HG02678 (cell line): ENCODE measurements around the gene SORCS2.

ENCODE experiments used
- ATAC-seq: cut with Tn5 transposase; IDR thresholded peaks from one replicate; pipeline ENCODE4 v1.9.1; 2021; ENCODE audit warnings: mild to moderate bottlenecking, moderate library complexity; ENCODE audit not compliant: unreplicated experiment

The SORCS2 gene

GRCh38 chr4:7691982-7692381 is 499.6 kb downstream of the SORCS2 start:
- ATAC-seq, result no peak

- ATAC-seq, result no peak
These were observed 500.3 kb downstream of the SORCS2 start for GRCh38 chr4:7692451-7693236.

- ATAC-seq, result no peak
These were observed 500.9 kb downstream of the SORCS2 start for GRCh38 chr4:7693237-7693608.

- ATAC-seq, result no peak
These were observed 501.4 kb downstream of the SORCS2 start for GRCh38 chr4:7693711-7694110.

GRCh38 chr4:7694324-7694723 is 502.0 kb downstream of the SORCS2 start:
- no peak for ATAC-seq

GRCh38 chr4:7697343-7697742 is 505.0 kb downstream of the SORCS2 start:
- ATAC-seq, result no peak

GRCh38 chr4:7697821-7698220 is 505.5 kb downstream of the SORCS2 start:
- ATAC-seq, result no peak

GRCh38 chr4:7698584-7698983 is 506.2 kb downstream of the SORCS2 start:
- no peak for ATAC-seq

GRCh38 chr4:7699031-7699430 is 506.7 kb downstream of the SORCS2 start:
- ATAC-seq, result no peak

- ATAC-seq, result no peak
These were observed 507.5 kb downstream of the SORCS2 start for GRCh38 chr4:7699825-7700224.

GRCh38 chr4:7700665-7701064 is 508.3 kb downstream of the SORCS2 start:
- ATAC-seq, result no peak

GRCh38 chr4:7701866-7702649 is 509.7 kb downstream of the SORCS2 start:
- ATAC-seq, result no peak

- no peak for ATAC-seq
These were observed 511.4 kb downstream of the SORCS2 start for GRCh38 chr4:7703688-7704087.

- no peak for ATAC-seq
These were observed 511.8 kb downstream of the SORCS2 start for GRCh38 chr4:7704091-7704490.

GRCh38 chr4:7704625-7705024 is 512.3 kb downstream of the SORCS2 start:
- no peak for ATAC-seq

GRCh38 chr4:7705062-7705461 is 512.7 kb downstream of the SORCS2 start:
- no peak for ATAC-seq

- ATAC-seq, result no peak
These were observed 513.3 kb downstream of the SORCS2 start for GRCh38 chr4:7705593-7705992.

- no peak for ATAC-seq
These were observed 515.9 kb downstream of the SORCS2 start for GRCh38 chr4:7708238-7708637.

- ATAC-seq, result no peak
These were observed 516.6 kb downstream of the SORCS2 start for GRCh38 chr4:7708981-7709380.

GRCh38 chr4:7709431-7709830 is 517.1 kb downstream of the SORCS2 start:
- no peak for ATAC-seq

GRCh38 chr4:7710126-7710525 is 517.8 kb downstream of the SORCS2 start:
- ATAC-seq, result no peak

GRCh38 chr4:7710576-7711306 is 518.4 kb downstream of the SORCS2 start:
- ATAC-seq, result no peak
